ENCODE data around the gene GRB10.

DNA sequence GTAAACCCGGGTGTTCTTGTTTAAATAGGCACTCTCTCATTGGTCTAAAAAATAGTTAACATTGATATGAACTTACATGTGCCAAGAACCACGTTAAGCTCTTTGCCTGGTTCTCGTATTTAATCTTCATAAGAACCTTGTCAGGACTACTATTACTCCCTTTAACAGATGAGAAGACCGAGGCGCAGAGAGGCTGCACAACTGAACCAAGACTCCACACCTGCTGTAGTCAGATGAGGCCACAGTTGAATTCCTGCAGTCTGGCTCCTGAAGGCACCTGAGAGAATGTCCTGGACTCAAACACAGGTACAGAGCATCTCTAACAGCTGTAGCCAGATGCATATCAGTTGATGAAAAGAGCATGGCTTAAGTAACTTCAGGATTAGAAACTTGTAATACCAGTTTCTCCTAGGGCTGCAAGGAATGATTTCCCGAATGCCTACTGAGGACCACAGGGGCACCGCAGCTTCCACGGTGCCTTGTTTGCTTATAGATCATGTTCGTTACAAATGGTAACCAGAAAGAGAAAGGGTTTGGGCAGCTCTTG lies 227.0 kb downstream of the GRB10 start:
- TF ChIP-seq, protein P1, sequence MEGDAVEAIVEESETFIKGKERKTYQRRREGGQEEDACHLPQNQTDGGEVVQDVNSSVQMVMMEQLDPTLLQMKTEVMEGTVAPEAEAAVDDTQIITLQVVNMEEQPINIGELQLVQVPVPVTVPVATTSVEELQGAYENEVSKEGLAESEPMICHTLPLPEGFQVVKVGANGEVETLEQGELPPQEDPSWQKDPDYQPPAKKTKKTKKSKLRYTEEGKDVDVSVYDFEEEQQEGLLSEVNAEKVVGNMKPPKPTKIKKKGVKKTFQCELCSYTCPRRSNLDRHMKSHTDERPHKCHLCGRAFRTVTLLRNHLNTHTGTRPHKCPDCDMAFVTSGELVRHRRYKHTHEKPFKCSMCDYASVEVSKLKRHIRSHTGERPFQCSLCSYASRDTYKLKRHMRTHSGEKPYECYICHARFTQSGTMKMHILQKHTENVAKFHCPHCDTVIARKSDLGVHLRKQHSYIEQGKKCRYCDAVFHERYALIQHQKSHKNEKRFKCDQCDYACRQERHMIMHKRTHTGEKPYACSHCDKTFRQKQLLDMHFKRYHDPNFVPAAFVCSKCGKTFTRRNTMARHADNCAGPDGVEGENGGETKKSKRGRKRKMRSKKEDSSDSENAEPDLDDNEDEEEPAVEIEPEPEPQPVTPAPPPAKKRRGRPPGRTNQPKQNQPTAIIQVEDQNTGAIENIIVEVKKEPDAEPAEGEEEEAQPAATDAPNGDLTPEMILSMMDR (IDR thresholded peaks at IDR 0.05), result no peak
- no peak for TF ChIP-seq POLR2A (IDR thresholded peaks at IDR 0.05)
- no peak for TF ChIP-seq POLR2AphosphoS5 (IDR thresholded peaks at IDR 0.05; ENCODE audit: insufficient read depth in 1 of 2, low read depth in 1 of 2)
